Muscle layer of colon (tissue), 2 donors: Measurements from ENCODE around the gene EPS8L2.

ENCODE experiments used
- H3K27ac ChIP-seq: one replicate; pipeline ENCODE4 v1.7.0; 2013; ENCODE audit warnings: low read depth, mild to moderate bottlenecking, low read length, moderate library complexity
- H3K27me3 ChIP-seq, 2 donors: one replicate each; pipeline ENCODE4 v1.7.0; 2013; ENCODE audit warnings: low read length in 2 of 2, mild to moderate bottlenecking in 2 of 2; ENCODE audit not compliant: insufficient read depth in 2 of 2, control insufficient read depth in 1 of 2
- H3K36me3 ChIP-seq: one replicate; pipeline ENCODE4 v1.7.0; 2013; ENCODE audit warnings: mild to moderate bottlenecking, low read length; ENCODE audit not compliant: insufficient read depth
- H3K4me1 ChIP-seq: one replicate; pipeline ENCODE4 v1.7.0; 2013; ENCODE audit warnings: mild to moderate bottlenecking, low read length; ENCODE audit not compliant: insufficient read depth
- H3K4me3 ChIP-seq, 2 donors: one replicate each; pipeline ENCODE4 v1.7.0; 2013; ENCODE audit warnings: low read length in 2 of 2, low read depth in 1 of 2, mild to moderate bottlenecking in 1 of 2, moderate library complexity in 1 of 2
- H3K9ac ChIP-seq: one replicate; pipeline ENCODE4 v1.7.0; 2013; ENCODE audit warnings: low read length
- H3K9me3 ChIP-seq: one replicate; pipeline ENCODE4 v1.7.0; 2013; ENCODE audit warnings: mild to moderate bottlenecking, low read length
- donor health status: abdominal sarcoma.
- donor health status: Adenocarcinoma of cecum.

Gene EPS8L2

GRCh38 chr11:705646-706438 is at the start of gene EPS8L2:
Gene EPS8L2 (plus strand): TSS chr11:706231. CDS start chr11:709408, 3,177 bp downstream.
- H3K9ac ChIP-seq = peak within 1 kb of the TSS; percentile 39
- H3K4me3 ChIP-seq = peak within 1 kb of the TSS; percentile 66 to 75
- H3K27ac ChIP-seq = peak within 1 kb of the TSS; percentile 76
- peaks cover 0 to 9% of the 10 kb centered on the region in 2 donors for H3K27me3 ChIP-seq
- no peaks in the 10 kb centered on the region for H3K9me3 ChIP-seq
- peaks cover 12% of the 10 kb centered on the region for H3K4me1 ChIP-seq
- peaks cover 13% of the 10 kb centered on the region for H3K36me3 ChIP-seq

- H3K9me3 ChIP-seq = no peaks in the 10 kb centered on the region
- H3K27me3 ChIP-seq = no peaks in the 10 kb centered on the region
- no peaks in the 10 kb centered on the region for H3K4me1 ChIP-seq
- no peak overlapping the region for H3K9ac ChIP-seq
- no peak overlapping the region for H3K27ac ChIP-seq
- H3K36me3 ChIP-seq = no peaks in the 10 kb centered on the region
- no peak overlapping the region for H3K4me3 ChIP-seq
Measured at GRCh38 chr11:656426-656825, 49.6 kb upstream of the EPS8L2 start.

GRCh38 chr11:656866-657265 is 49.2 kb upstream of the EPS8L2 start:
- H3K9ac ChIP-seq = no peak overlapping the region
- H3K27me3 ChIP-seq = no peaks in the 10 kb centered on the region
- no peaks in the 10 kb centered on the region for H3K4me1 ChIP-seq
- H3K27ac ChIP-seq = no peak overlapping the region
- H3K36me3 ChIP-seq = no peaks in the 10 kb centered on the region
- no peak overlapping the region for H3K4me3 ChIP-seq
- H3K9me3 ChIP-seq = no peaks in the 10 kb centered on the region

DNA sequence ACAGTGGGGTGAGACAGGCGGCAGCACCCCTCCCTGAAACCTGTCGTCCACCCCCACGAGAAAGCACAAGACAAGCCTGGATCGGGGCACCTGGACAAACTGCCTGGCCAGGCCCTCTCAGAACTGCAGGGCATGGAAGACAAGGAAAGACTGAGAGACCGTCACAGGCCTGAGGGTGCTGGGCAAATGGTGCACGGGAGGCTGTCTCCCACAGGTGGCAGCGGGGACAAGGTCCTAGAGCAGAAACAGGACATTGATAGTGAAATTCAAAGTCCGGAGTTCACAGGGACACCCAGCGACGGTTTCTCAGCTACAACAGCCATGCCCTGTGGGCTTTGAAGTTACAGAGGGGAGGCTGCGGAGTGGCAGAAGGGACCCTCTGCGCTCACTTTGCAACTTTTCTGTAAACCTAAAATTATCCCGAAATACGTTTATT is 48.3 kb upstream of the EPS8L2 start:
- no peaks in the 10 kb centered on the region for H3K9me3 ChIP-seq
- H3K4me1 ChIP-seq = peaks cover 2% of the 10 kb centered on the region
- H3K4me3 ChIP-seq = no peak overlapping the region
- H3K27me3 ChIP-seq = no peaks in the 10 kb centered on the region
- no peak overlapping the region for H3K27ac ChIP-seq
- H3K36me3 ChIP-seq = no peaks in the 10 kb centered on the region
- H3K9ac ChIP-seq = no peak overlapping the region

DNA sequence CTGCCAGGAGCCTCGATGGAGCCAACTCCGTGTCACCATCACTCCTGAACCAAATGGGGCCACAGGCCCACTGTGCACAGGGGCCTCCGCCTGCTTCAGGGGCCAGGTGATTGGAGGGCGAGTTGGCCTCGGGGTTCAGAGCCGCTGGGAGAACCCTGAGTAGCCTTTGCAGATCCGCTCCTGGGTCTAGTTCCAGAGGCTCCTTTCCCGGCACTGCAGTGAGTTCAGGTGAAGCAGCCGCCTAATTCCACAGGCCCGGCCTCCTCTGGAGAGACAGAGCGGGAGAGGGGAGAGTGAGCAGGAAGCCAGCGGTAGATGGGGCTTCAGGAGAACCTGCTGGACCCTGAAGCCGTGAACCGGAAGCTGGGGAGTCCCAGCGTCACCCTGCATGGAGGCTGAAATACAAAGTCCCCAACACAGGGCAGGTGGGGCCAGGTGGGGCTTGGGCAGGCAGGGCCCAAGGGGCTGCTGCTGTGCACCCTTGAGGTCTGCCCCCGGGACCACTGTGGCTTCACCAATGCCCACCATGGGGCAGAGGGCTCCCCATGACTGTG is 46.4 kb upstream of the EPS8L2 start:
- H3K36me3 ChIP-seq = no peaks in the 10 kb centered on the region
- no peak overlapping the region for H3K27ac ChIP-seq
- no peak overlapping the region for H3K9ac ChIP-seq
- H3K27me3 ChIP-seq = no peaks in the 10 kb centered on the region
- no peaks in the 10 kb centered on the region for H3K9me3 ChIP-seq
- H3K4me3 ChIP-seq = no peak overlapping the region
- H3K4me1 ChIP-seq = peaks cover 4% of the 10 kb centered on the region

DNA sequence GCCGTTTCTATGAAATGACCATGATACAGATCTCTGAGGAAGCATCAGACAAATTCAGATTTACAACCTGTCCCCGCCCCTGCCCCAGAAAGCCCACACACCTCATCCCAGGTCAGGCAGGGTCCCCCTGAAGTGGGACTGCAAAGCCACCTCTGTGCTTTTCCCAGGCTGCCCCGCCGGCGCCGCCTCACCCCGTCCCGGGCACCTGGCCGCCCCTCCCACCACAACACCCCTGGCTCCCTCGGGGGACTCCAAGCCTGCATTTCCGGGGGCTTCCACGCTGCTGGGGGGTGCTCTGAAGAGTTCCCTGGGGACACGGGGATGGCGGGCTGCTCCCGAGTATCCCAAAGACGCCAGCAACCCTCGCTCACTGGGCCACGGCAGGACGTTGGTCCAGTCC is 45.8 kb upstream of the EPS8L2 start:
- Histone ChIP-seq H3K9ac (no peak overlapping the region), H3K9me3 (no peaks in the 10 kb centered on the region), H3K27me3 (no peaks in the 10 kb centered on the region), H3K27ac (no peak overlapping the region), H3K4me3 (no peak overlapping the region), H3K36me3 (no peaks in the 10 kb centered on the region), H3K4me1 (peaks cover 4% of the 10 kb centered on the region)

DNA sequence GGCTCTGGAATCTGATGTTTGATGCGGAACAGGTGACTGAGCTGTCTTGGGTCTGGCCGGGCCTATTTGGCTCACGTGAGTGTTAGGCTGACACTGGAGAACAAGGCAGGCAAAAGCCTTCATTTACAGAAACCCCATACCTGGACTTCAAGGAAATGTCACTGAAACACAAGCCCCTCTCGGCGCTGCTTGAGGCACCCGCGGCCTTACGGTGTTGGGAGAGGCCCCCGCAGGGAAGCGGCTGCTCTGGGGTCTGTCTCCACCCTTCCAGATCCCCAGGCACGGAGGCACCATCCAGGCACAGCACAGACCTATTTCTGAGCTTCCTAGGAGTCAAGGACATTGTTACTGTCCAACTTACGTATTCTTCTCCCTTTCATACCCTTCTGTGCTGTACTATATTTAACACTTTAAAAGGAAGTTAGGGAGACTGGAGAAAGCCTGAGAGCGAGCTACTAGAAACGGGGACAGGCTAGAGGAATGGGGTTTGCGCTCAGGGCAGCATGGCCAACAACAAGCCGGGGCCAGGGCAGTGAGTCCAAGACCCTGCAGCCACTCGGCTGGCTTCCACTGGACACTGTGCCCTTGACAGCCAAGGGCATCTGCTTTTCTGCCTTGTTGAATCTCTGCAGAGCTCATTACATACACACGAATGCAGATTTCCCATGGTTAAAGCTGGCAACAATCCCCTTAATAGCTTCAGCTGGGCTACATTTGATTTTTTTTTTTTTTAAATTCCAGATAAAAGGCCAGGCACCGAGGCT is 45.2 kb upstream of the EPS8L2 start:
- Histone ChIP-seq H3K27me3 (no peaks in the 10 kb centered on the region), H3K4me1 (peaks cover 4% of the 10 kb centered on the region), H3K27ac (no peak overlapping the region), H3K36me3 (no peaks in the 10 kb centered on the region), H3K4me3 (no peak overlapping the region), H3K9me3 (no peaks in the 10 kb centered on the region), H3K9ac (no peak overlapping the region)

DNA sequence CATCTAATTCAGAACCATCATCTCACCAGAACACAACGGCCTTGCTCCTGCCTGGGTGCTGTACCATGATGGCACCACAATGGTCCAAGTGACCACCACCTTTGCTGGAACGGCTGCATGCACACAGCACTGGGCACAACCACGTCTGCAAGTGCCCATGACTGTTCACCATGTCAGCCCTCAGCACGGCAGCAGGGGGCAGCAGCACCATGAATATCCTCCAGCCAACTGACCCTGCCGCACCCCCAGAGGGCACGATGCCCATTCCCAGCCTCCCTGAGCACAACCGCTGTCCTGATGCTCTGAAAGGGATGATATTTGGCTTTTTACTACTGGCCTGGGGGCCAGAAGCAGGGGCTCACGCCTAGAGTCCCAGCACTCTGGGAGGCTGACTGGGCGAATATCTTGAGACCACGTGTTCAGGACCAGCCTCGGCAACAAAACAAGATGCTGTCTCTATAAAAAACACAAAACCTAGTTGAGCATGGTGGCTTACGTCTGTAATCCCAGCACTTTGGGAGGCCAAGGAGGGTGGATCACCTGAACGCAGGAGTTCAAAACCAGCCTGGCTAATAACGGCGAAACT is 43.2 kb upstream of the EPS8L2 start:
- Histone ChIP-seq H3K4me3 (no peak overlapping the region), H3K27me3 (no peaks in the 10 kb centered on the region), H3K4me1 (peaks cover 9% of the 10 kb centered on the region), H3K9me3 (no peaks in the 10 kb centered on the region), H3K27ac (no peak overlapping the region), H3K9ac (no peak overlapping the region), H3K36me3 (no peaks in the 10 kb centered on the region)

GRCh38 chr11:665062-665703 is 40.8 kb upstream of the EPS8L2 start:
- no peaks in the 10 kb centered on the region for H3K36me3 ChIP-seq
- H3K27ac ChIP-seq = no peak overlapping the region
- peaks cover 9% of the 10 kb centered on the region for H3K4me1 ChIP-seq
- no peaks in the 10 kb centered on the region for H3K27me3 ChIP-seq
- no peaks in the 10 kb centered on the region for H3K9me3 ChIP-seq
- H3K9ac ChIP-seq = no peak overlapping the region
- H3K4me3 ChIP-seq = no peak overlapping the region

- no peaks in the 10 kb centered on the region for H3K9me3 ChIP-seq
- no peaks in the 10 kb centered on the region for H3K36me3 ChIP-seq
- no peak overlapping the region for H3K9ac ChIP-seq
- H3K27ac ChIP-seq = no peak overlapping the region
- no peaks in the 10 kb centered on the region for H3K27me3 ChIP-seq
- H3K4me1 ChIP-seq = peaks cover 9% of the 10 kb centered on the region
- H3K4me3 ChIP-seq = no peak overlapping the region
Measured at GRCh38 chr11:665704-666281, 40.2 kb upstream of the EPS8L2 start.

DNA sequence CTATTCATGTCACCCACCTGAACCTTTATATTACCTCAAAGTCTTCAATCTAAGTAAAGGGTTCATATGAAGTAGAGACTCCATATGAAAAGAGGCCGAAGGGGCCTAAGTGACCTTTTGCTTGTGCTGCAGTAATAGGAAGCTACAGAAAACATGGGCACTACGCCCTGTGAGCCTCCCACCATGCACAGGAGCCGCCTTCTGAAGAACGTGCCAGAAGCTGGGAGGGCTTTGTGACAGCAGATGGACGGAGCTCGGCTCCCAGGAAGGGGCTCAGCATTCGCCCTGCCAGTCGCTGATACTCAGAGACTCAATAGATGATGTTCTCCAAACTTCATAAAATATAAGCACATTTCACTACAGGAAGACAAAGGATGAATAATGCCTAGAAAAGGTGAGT is 32.2 kb upstream of the EPS8L2 start:
- Histone ChIP-seq H3K4me3 (no peak overlapping the region), H3K4me1 (no peaks in the 10 kb centered on the region), H3K9me3 (no peaks in the 10 kb centered on the region), H3K27ac (no peak overlapping the region), H3K9ac (no peak overlapping the region), H3K27me3 (no peaks in the 10 kb centered on the region), H3K36me3 (peaks cover 19% of the 10 kb centered on the region)
